Smooth muscle cell of the brain vasculature (primary cell): Measurements from ENCODE around the gene BAAT.
"Not testable (repeated sequence)": the region's sequence is repeated elsewhere in the genome, so short reads cannot be mapped to it uniquely, and the experiment has no call there.

ENCODE experiments used
- DNase-seq: peaks from one replicate; pipeline ENCODE4 v3.0.0-alpha.2; 2012; ENCODE audit warnings: low read depth, low spot score

BAAT gene

DNA sequence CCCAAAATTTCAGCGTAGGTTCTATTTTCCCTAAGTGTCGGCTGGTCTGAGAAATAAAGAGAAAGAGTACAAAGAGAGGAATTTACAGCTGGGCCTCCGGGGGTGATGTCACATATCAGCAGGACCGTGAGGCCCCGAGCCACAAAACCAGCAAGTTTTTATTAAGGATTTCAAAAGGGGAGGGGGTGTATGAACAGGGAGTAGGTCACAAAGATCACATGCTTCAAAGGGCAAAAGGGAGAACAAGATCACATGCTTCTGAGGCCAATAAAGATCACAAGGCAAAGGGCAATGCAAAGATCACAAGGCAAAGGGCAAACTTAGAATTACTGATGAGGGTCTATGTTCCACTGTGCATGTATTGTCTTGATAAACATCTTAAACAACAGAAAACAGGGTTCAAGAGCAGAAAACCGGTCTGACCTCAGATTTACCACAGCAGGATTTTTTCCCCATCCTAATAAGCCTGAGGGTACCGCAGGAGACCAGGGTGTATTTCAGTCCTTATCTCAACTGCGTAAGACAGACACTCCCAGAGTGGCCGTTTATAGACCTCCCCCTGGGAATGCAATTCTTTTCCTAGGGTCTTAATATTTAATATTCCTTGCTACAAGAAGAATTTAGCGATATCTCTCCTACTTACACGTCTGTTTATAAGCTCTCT is at the start of gene BAAT:
Gene BAAT, minus strand, starts transcription at position 134 of the 664 bp plus-strand sequence. CDS start 13,602 bp downstream, outside the sequence.
- not testable (repeated sequence) for DNase-seq

DNA sequence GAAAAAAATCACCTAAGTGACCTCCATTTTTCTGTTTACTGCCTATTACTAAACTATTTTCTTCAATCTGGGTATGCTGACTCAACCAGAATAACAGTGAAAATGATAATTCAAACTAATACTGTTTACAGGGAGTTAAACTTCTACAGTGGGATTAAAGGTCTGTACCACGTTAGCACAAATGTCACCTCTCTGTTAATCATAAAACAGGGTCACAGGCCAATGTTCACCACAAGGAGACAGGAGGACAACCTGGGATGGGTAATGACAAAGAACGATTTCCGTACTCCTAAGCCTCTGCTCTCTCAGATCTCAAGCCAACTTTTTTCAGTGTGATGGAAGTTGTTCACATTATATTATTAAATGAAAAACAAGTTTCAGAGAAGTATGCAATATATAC is 48.4 kb upstream of the BAAT start:
- no peak for DNase-seq

- DNase-seq = no peak
Observed at GRCh38 chr9:101432740-101433139, 47.9 kb upstream of the BAAT start.

DNA sequence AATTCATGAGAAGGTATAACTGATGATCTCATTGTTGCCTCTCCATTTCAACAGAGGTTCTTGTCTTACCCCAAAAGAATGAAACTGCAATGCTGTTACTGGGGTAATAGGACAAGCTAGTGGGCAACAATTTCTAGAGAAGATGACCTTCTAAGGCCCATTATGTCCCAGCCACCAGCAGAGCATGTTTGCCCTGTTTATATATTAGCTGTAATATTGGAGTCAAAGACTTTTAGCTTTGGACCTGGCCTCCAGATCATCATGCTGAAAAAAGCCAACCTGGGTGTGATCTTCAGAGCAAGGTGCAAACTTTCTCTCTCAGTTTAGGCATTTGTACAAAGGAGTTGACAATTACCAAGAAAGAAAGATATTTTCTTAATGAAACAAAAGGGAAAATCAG is 47.4 kb upstream of the BAAT start:
- no peak for DNase-seq

DNA sequence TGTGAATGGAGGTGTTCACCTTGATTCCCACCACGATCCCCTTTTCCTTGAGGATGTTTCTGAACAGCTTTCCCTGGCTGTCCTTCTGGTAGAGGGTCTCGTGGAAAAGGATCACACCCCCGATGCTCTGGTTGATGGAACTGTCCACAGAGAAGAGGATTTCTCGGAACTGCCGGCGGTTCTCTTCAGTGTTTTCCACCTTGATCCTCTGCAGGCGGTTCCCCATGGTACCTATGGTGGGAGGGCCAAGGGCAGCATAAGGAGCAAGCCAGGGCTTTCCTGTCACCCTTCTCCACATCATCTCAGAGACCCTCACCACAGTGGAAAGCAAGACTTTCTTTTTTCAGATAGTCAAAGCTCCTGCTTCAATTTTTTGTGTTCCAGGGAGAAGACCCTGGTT is 44.9 kb upstream of the BAAT start:
- no peak for DNase-seq

- no peak for DNase-seq
Observed at GRCh38 chr9:101428909-101429308, 44.1 kb upstream of the BAAT start.

DNA sequence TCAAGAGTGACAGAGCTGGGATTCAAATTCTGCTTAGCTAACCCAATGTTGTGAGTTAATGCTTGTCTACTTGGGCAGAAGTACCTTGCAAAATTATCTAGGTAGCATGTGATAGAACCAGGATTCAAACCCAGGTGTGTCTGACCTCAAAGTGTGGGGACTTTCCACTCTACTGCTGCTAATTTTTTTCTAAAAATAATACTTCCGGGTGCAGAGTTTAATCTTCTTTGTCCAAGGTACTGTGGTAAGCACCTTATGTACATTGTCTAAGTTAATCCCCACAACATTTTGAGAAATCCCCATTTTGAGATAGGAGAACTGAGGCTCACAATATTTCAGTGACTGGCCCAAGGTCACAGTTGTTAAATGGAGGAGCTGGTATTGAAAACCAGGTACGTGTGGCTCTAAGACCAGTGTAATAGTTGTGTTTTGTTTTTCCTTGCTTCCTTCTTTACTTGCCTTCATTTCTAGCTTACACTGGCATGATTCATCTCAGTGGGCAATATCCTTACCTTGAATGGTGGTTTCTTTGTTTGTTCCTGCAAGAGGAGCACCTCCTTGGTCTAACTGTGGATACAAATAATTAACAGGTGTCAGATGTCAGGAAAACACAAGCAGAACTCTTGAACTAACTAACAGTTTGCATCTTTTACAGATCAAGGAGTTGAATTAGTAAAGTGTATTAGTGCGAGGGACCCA is 43.3 kb upstream of the BAAT start:
- no peak for DNase-seq

DNA sequence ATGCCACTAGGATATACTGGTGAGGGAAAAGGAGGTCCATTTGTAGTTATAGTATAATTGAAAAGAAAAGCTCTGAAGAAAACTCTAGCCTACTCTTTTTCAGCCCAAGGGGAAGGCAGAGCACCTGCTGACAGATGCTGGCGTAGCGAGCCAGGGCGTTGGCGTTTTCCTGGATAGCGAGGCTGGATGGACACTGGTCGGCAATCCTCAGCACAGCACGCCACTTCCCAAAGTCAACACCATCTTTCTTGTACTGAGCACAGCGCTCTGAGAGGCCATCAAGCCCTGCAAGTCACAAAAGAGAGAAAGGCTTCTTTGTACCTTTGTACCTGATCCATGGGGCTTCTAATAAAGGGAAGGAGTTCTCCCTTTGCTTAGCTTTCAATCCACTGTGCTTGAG is 42.6 kb upstream of the BAAT start:
- no peak for DNase-seq

DNA sequence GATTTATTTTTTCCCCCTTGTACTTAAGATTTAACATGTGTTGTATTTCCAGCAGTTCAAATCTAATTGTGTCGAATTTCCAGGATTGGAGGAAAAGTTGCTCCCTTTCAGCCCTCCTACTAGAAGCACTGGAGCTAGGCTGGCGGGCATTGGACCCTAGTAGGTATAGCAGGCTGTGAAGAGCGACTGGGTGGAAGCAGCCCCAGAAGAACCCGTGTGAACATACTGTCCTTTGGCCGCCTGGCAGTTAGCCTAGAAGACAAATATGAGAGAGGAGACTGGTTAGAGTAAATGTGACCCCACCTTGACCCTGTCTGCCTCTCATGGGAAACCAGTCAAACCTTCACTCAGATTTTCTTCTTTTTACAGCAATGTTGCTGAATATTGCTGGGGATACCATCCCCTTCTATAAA is 36.9 kb upstream of the BAAT start:
- DNase-seq = no peak

DNA sequence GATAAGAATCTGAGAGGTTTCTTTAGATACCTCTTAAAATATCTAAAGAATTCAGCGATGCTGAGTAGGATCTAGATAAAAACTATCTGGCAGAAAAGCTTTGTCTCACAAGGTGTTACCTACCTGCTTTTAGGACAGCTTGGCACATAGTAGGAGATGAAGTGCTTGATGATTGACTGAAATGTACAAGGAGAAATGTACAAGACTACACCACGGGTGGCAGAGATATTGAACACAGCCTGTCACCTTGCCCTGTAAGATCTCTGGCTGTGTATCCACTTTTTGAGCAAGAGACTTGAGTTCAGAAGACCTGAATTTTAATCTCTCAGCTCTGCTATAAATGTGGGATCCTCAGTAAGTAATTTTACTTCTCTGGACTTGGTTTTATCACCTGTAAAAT is 35.1 kb upstream of the BAAT start:
- no peak for DNase-seq

DNA sequence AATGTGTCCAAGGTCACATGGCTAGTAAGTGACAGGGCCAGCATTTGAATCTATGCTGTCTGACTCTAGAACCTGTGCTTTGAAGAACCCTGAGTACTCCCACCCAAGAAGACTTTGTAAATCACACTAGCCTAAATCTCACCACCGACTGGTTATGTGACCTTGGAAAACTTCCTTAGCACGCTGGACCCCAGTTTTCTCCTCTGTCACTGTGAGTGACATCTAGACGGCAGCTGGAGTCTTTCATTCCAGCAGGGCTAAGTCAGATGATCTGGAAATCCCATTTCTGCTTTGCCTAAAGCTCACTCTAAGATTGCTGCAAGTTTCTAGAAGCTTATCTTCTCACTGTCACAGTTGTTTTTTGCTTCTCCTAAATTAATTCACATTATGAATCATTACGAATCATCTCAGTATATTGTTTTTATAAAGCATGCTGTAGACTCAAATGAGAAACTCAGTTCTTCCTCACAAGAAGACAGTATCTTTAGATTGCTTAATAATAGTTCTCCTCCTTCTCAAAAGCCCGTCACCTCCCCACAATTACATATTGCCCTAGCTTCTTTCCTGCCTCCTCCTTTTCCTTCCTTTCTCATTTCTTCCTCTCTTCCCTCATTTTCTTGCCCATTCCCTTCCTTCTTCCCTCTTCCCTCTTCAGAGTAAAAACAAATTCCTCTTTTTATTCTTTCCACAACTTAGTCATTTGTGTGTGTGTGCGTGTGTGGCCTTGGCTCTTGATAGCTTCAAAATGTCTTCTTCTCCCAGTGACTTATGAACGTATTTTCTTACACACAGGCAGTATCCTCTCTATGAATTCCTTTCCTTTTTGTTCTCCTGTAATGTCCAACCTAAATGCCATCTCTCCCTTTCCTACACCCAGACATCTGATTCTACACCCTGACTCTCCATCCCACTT is 34.0 kb upstream of the BAAT start:
- no peak for DNase-seq

- no peak for DNase-seq
Observed at GRCh38 chr9:101417977-101418376, 33.2 kb upstream of the BAAT start.

GRCh38 chr9:101417389-101417788 is 32.6 kb upstream of the BAAT start:
- DNase-seq = no peak

GRCh38 chr9:101415578-101415977 is 30.8 kb upstream of the BAAT start:
- DNase-seq = no peak

DNA sequence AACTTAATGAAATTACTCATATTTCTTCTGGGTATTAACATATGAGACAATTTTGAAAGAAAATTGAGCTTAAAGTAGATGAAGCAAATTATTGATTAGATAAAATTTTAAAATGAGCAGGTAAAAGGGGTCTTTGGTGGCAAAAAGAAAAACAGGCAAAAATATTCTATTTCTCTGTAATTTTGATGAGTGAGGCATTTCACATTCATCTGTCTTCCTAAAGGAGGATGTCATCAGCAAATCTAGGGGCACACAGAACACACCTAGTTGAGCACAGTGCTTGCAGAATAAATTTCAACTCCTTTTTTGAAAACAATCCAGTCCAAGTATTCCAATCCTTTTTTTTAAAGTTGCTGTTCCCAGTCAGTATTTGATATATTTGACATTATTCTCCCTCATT is 30.0 kb upstream of the BAAT start:
- no peak for DNase-seq

GRCh38 chr9:101409079-101409477 is 24.3 kb upstream of the BAAT start:
- no peak for DNase-seq

- DNase-seq = no peak
Observed at GRCh38 chr9:101408374-101409078, 23.7 kb upstream of the BAAT start.

DNA sequence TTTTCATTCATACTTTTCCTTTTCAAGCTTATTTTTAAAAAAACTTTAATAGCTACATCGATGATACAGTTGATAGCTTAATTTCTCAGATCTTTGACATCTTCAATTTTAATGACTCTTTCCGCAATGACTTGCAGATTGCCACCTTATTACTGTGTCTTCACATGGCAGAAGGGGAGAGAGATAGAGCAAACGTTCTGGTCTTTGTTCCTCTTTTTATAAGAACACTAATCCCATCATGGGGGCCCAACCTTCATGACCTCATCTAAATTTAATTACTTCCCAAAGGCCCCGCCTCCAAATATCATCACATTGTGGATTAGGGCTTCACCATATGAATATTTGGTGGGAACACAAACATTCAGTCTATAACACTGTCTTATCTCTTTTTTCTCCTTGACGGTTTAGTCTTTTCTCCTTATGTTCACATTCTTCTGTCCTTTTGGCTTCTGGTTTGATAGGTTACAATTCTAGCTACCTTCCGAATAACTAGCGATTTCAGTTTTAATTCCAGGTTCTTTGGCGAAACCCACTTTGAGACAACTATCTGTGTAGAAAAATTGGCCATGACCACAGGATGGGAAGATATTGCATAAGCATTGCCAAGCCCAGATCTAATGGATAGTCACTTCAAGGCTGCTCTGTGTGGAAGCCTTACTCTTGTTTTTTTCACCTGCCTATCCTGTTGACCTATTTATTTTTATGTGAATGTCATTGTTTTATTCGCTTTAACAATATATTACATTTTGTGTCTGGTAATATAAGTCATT is 18.9 kb upstream of the BAAT start:
- DNase-seq = no peak

DNA sequence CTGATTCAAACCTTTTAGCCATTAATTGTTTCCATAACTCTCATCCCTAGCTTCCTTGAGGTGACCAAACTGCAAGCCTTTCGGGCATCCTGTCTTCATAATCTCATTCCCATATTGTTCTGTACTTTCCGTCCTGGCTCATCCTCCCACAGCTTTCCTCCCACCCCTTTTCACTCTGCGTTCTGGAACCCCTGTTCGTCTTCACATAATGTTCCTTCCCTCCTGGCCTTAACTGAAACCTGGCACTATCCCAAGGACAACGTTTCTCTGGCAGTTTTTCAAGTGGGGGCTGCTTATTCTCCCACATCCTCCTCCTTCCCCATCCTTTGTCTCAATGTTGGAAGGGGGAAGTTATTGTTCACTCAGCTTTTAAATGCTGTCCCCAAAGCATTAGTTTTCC is 15.3 kb upstream of the BAAT start:
- DNase-seq = no peak

DNA sequence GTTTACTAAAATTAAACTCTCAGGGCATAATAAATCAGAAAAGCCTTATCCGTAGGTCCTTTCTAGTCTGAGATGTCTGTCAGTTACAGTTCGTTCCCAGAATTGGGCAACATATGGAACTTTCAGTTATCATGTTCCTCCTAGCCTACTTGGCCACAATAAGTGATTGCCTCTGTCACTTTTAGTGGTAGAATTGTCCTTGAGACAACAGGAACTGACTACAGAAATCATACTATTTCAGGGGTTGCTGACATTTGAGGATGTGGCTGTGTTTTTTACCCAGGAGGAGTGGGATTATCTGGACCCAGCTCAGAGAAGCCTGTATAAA is 14.8 kb upstream of the BAAT start:
- DNase-seq = no peak

DNA sequence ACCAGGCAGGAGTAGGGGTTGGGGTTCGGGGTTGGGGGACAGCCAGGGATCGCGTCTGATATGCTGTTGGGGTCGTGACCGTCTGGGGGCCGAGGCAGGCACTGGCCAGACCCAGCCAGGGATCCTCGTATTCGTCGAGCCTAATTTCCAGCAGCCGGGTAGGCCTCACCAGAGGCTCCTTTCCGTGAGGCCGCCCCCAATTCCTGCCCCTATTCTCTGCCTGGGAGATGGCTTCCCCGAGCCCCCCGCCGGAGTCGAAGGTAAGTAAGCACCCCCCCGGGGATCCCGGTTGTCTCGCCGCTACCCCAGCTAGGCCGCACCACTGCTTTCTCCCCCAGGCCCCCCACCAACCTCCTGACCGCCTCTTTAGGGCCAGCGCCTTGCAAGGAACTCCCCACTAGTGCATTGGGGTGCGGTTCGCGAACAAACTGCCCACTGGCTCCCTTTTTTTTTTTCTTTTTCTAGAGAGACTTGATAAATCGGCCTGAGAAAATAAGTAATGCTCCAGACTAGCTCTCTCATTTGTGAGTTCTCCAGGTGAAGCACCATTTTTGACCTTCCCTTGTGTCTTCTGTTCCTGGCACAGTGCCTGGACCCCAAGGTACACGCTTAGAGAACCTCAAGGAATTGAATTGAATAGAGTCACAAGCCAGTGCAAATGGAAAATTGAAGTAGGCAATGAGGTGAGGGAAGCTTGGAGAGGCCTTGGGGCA is 14.3 kb upstream of the BAAT start:
- no peak for DNase-seq
